Measurements from ENCODE around the gene FOXO1.
A peak's percentile ranks its signal among the peaks of the same experiment; 100 is the strongest.

The FOXO1 gene

DNA sequence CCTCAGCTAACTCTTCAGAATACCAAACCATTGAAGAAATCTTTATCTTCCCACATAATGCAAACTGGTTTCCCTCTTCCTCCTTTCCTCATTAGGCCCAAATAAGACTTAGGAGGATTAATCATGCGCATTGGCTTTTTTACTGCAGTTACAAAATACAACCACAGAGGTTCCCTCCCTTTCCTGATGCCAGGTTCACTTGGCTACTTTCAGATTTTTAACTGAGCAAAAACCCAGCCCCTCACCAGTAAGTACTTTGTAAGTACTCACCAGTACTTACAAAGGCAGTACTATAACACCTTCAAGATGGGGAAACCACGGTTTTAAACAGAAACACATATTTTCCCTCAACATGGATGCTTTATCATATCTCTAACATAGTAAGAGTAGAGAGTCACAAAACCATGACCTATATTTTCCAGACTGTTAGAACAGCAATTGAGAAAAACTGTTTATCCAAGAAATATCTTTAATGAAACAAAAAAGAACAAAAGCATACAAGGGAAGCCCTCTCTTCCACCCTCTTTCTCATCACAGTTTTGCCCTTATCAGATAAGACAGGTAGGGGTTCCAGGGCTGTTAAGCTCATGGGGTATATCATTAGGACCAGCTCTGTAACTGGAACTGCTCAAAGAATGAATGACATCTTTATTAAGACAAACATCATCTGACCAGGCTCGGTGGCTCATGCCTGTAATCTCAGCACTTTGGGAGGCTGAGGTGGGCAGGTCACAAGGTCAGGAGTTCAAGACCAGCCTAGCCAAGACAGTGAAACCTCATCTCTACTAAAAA, 12.7 kb downstream of the FOXO1 start:
- Histone ChIP-seq H3K9me3 (ENCODE audit: control insufficient read depth, insufficient read depth, low read depth, low read length) (no peaks in the 10 kb centered on the region; the same call in 1 of the 2 replicates), H3K4me3 (ENCODE audit: low read depth, low read length) (no peak overlapping the region; the same call in 1 of the 2 replicates), H3K27me3 (ENCODE audit: control insufficient read depth, insufficient read depth, low read length) (no peaks in the 10 kb centered on the region), H3K36me3 (ENCODE audit: control insufficient read depth, insufficient read depth, low read length) (no peaks in the 10 kb centered on the region), H3K9ac (ENCODE audit: low read length) (no peak overlapping the region), H3K27ac (ENCODE audit: low read depth, low read length) (peak overlapping the region; percentile 36; the same call in 1 of the 2 replicates), H3K4me1 (ENCODE audit: control insufficient read depth, insufficient read depth, low read length) (peaks cover 53% of the 10 kb centered on the region)

GRCh38 chr13:40652588-40652940, 13.9 kb downstream of the FOXO1 start:
- Histone ChIP-seq H3K36me3 (ENCODE audit: control insufficient read depth, insufficient read depth, low read length) (no peaks in the 10 kb centered on the region), H3K4me3 (ENCODE audit: low read depth, low read length) (peak overlapping the region; percentile 34; the same call in 1 of the 2 replicates), H3K9ac (ENCODE audit: low read length) (no peak overlapping the region), H3K27ac (ENCODE audit: low read depth, low read length) (peak overlapping the region; percentile 59; the same call in 1 of the 2 replicates), H3K27me3 (ENCODE audit: control insufficient read depth, insufficient read depth, low read length) (no peaks in the 10 kb centered on the region), H3K4me1 (ENCODE audit: control insufficient read depth, insufficient read depth, low read length) (peaks cover 65% of the 10 kb centered on the region), H3K9me3 (ENCODE audit: control insufficient read depth, insufficient read depth, low read depth, low read length) (no peaks in the 10 kb centered on the region; the same call in 1 of the 2 replicates)

- H3K36me3 ChIP-seq (ENCODE audit: control insufficient read depth, insufficient read depth, low read length): no peaks in the 10 kb centered on the region
These were observed 14.4 kb downstream of the FOXO1 start for GRCh38 chr13:40651866-40652587.

GRCh38 chr13:40648841-40649240, 17.6 kb downstream of the FOXO1 start:
- Histone ChIP-seq H3K4me1 (ENCODE audit: control insufficient read depth, insufficient read depth, low read length) (peaks cover 79% of the 10 kb centered on the region), H3K9me3 (ENCODE audit: control insufficient read depth, insufficient read depth, low read depth, low read length) (no peaks in the 10 kb centered on the region), H3K9ac (ENCODE audit: low read length) (no peak overlapping the region), H3K4me3 (ENCODE audit: low read depth, low read length) (no peak overlapping the region), H3K36me3 (ENCODE audit: control insufficient read depth, insufficient read depth, low read length) (no peaks in the 10 kb centered on the region), H3K27ac (ENCODE audit: low read depth, low read length) (no peak overlapping the region), H3K27me3 (ENCODE audit: control insufficient read depth, insufficient read depth, low read length) (no peaks in the 10 kb centered on the region)

More at GRCh38 chr13:40651866-40652587, 14.4 kb downstream of the FOXO1 start:
- H3K4me3 ChIP-seq (ENCODE audit: low read depth, low read length): peak overlapping the region; percentile 34
- H3K9ac ChIP-seq (ENCODE audit: low read length): no peak overlapping the region
- no peaks in the 10 kb centered on the region; the same call in 1 of the 2 replicates for H3K9me3 ChIP-seq (ENCODE audit: control insufficient read depth, insufficient read depth, low read depth, low read length)
- H3K4me1 ChIP-seq (ENCODE audit: control insufficient read depth, insufficient read depth, low read length): peaks cover 66% of the 10 kb centered on the region
- no peaks in the 10 kb centered on the region for H3K27me3 ChIP-seq (ENCODE audit: control insufficient read depth, insufficient read depth, low read length)
- peak overlapping the region; percentile 59; the same call in 1 of the 2 replicates for H3K27ac ChIP-seq (ENCODE audit: low read depth, low read length)

GRCh38 chr13:40648040-40648439, 18.4 kb downstream of the FOXO1 start:
- Histone ChIP-seq H3K36me3 (ENCODE audit: control insufficient read depth, insufficient read depth, low read length) (no peaks in the 10 kb centered on the region), H3K9ac (ENCODE audit: low read length) (no peak overlapping the region), H3K9me3 (ENCODE audit: control insufficient read depth, insufficient read depth, low read depth, low read length) (no peaks in the 10 kb centered on the region), H3K4me1 (ENCODE audit: control insufficient read depth, insufficient read depth, low read length) (peaks cover 71% of the 10 kb centered on the region), H3K27me3 (ENCODE audit: control insufficient read depth, insufficient read depth, low read length) (no peaks in the 10 kb centered on the region), H3K27ac (ENCODE audit: low read depth, low read length) (no peak overlapping the region), H3K4me3 (ENCODE audit: low read depth, low read length) (no peak overlapping the region)

DNA sequence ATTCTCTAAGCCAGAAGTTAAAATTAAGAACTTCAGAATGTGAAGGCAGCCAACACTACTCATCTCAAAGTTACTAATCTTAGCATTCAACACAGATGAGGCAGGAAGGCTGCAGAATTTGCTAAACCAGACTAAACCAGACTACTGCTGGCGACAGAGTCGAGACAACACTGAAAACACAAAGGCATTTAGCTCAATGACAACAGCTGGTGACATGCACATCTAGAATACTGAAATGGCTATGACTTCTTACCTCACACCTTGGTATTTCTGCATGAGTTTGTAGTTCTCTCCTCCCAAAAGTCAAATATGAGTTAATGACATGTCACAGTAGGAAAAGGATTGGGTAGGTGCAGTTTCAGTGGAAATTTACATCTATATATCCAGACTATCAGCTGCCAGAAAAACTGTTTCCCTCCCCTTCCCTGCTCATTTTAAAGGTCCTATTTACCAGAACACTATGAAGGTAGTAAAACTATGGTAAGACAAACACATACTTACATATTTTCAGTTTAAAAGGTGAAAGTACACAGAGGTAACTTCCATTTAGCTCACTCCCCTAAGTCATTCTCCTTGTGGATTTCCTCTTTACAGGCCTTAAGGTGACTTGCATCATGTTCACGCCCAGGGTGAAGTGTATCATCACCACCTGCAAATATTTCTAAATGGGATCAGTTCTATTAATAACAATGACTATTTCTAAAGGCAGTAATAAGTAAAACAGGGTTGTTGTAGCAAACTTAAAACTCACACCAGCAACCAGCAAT, 21.4 kb downstream of the FOXO1 start:
- Histone ChIP-seq H3K4me1 (ENCODE audit: control insufficient read depth, insufficient read depth, low read length) (peaks cover 52% of the 10 kb centered on the region), H3K9me3 (ENCODE audit: control insufficient read depth, insufficient read depth, low read depth, low read length) (no peaks in the 10 kb centered on the region), H3K9ac (ENCODE audit: low read length) (no peak overlapping the region), H3K27ac (ENCODE audit: low read depth, low read length) (no peak overlapping the region), H3K27me3 (ENCODE audit: control insufficient read depth, insufficient read depth, low read length) (no peaks in the 10 kb centered on the region), H3K36me3 (ENCODE audit: control insufficient read depth, insufficient read depth, low read length) (no peaks in the 10 kb centered on the region), H3K4me3 (ENCODE audit: low read depth, low read length) (no peak overlapping the region)

GRCh38 chr13:40640845-40641458, 25.5 kb downstream of the FOXO1 start:
- H3K36me3 ChIP-seq (ENCODE audit: control insufficient read depth, insufficient read depth, low read length): no peaks in the 10 kb centered on the region
- H3K4me1 ChIP-seq (ENCODE audit: control insufficient read depth, insufficient read depth, low read length): peaks cover 51% of the 10 kb centered on the region
- H3K4me3 ChIP-seq (ENCODE audit: low read depth, low read length): no peak overlapping the region
- no peaks in the 10 kb centered on the region for H3K9me3 ChIP-seq (ENCODE audit: control insufficient read depth, insufficient read depth, low read depth, low read length)
- H3K27me3 ChIP-seq (ENCODE audit: control insufficient read depth, insufficient read depth, low read length): no peaks in the 10 kb centered on the region
- no peak overlapping the region for H3K9ac ChIP-seq (ENCODE audit: low read length)
- H3K27ac ChIP-seq (ENCODE audit: low read depth, low read length): no peak overlapping the region

DNA sequence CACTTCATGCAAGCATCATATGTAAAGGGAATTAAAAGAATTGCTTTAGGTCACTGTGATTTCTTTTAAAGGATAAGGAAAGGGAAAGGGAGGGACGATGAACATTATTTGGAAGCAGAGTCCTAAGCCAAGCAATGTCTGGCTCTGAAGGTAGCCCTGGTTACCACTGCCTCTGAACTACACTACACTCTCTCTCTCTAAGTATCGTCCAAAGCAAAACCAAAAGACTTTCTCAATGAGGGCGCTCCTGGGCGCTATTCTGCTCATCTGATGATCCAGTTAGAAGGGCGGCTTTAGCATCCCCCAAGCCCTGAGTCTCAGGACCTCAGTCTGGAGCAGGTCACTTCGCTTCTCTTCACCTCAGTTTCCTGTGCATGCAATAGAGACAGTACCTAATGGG, 26.2 kb downstream of the FOXO1 start:
- no peaks in the 10 kb centered on the region for H3K9me3 ChIP-seq (ENCODE audit: control insufficient read depth, insufficient read depth, low read depth, low read length)
- no peak overlapping the region for H3K4me3 ChIP-seq (ENCODE audit: low read depth, low read length)
- no peaks in the 10 kb centered on the region for H3K36me3 ChIP-seq (ENCODE audit: control insufficient read depth, insufficient read depth, low read length)
- H3K9ac ChIP-seq (ENCODE audit: low read length): no peak overlapping the region
- no peak overlapping the region for H3K27ac ChIP-seq (ENCODE audit: low read depth, low read length)
- peaks cover 46% of the 10 kb centered on the region for H3K4me1 ChIP-seq (ENCODE audit: control insufficient read depth, insufficient read depth, low read length)
- no peaks in the 10 kb centered on the region for H3K27me3 ChIP-seq (ENCODE audit: control insufficient read depth, insufficient read depth, low read length)

DNA sequence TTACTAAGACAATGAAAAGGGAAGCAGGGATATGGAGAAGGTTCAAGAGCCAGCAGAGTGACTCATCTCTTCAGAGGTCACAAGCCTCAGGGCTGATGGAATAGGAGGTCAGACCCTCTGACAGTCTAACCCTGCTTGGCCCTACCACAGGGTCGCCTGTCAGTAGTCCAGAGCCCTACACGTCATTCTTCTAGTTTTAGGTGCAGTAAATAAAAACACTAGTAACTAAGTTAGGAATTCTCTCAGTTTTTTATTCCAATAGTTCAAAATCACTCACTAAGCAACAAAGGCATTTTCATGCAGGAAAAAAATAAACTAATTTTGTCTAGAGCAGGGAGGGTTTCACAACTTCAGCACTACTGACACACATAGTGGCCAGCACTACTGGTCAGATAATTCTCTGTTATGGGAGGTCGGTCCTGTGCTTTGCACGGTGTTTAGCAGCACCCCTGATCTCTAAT, 27.2 kb downstream of the FOXO1 start:
- no peak overlapping the region for H3K9ac ChIP-seq (ENCODE audit: low read length)
- peak overlapping the region; percentile 5; the same call in 1 of the 2 replicates for H3K27ac ChIP-seq (ENCODE audit: low read depth, low read length)
- H3K4me1 ChIP-seq (ENCODE audit: control insufficient read depth, insufficient read depth, low read length): peaks cover 36% of the 10 kb centered on the region
- no peaks in the 10 kb centered on the region for H3K9me3 ChIP-seq (ENCODE audit: control insufficient read depth, insufficient read depth, low read depth, low read length)
- H3K4me3 ChIP-seq (ENCODE audit: low read depth, low read length): no peak overlapping the region
- no peaks in the 10 kb centered on the region for H3K36me3 ChIP-seq (ENCODE audit: control insufficient read depth, insufficient read depth, low read length)
- H3K27me3 ChIP-seq (ENCODE audit: control insufficient read depth, insufficient read depth, low read length): no peaks in the 10 kb centered on the region

GRCh38 chr13:40637643-40638042, 28.8 kb downstream of the FOXO1 start:
- peaks cover 35% of the 10 kb centered on the region for H3K4me1 ChIP-seq (ENCODE audit: control insufficient read depth, insufficient read depth, low read length)
- H3K27ac ChIP-seq (ENCODE audit: low read depth, low read length): no peak overlapping the region
- H3K36me3 ChIP-seq (ENCODE audit: control insufficient read depth, insufficient read depth, low read length): no peaks in the 10 kb centered on the region
- no peak overlapping the region for H3K4me3 ChIP-seq (ENCODE audit: low read depth, low read length)
- H3K9me3 ChIP-seq (ENCODE audit: control insufficient read depth, insufficient read depth, low read depth, low read length): no peaks in the 10 kb centered on the region
- no peak overlapping the region for H3K9ac ChIP-seq (ENCODE audit: low read length)
- no peaks in the 10 kb centered on the region for H3K27me3 ChIP-seq (ENCODE audit: control insufficient read depth, insufficient read depth, low read length)

Measured in HUES6 (cell line).